HEK293 (cell line): Measurements from ENCODE around the gene CAPN10.

Experiments
- CTCF ChIA-PET: fragments of 350-600 bp; formaldehyde crosslinking; extraction: SDS; loops from one replicate; lab custom pipeline; 2021; ENCODE audit warnings: antibody characterized with exemption; lab: Yijun Ruan, JAX
- POLR2A ChIA-PET: fragments of 300-600 bp; formaldehyde crosslinking; extraction: SDS; loops from one replicate; lab custom pipeline; 2020; ENCODE audit warnings: antibody characterized with exemption, inconsistent platforms; lab: Yijun Ruan, JAX
- H3K27ac ChIP-seq: fragments of 200-500 bp; sonication (Bioruptor generic); 2 replicates; pipeline ENCODE4 v1.5.1; 2014; ENCODE audit warnings: low read depth, low read length, control low read depth, inconsistent platforms; ENCODE audit errors: extremely low read depth
- H3K36me3 ChIP-seq, 2 experiments: fragments of 200-500 bp in 1 of 2; sonication (Bioruptor generic) in 1 of 2; 1 replicate in 1 of 2; 2 replicates in 1 of 2; pipeline ENCODE4 v1.5.1; 2014 to 2017; ENCODE audit warnings: inconsistent platforms in 2 of 2, low read length in 2 of 2; ENCODE audit not compliant: control insufficient read depth in 2 of 2, insufficient read depth in 1 of 2
- H3K4me1 ChIP-seq: fragments of 200-500 bp; sonication (Bioruptor generic); 2 replicates; pipeline ENCODE4 v1.5.1; 2014; ENCODE audit warnings: mild to moderate bottlenecking, low read length, inconsistent platforms; ENCODE audit not compliant: control insufficient read depth, insufficient read depth
- H3K4me3 ChIP-seq: 2 replicates; pipeline ENCODE4 v1.5.1; 2011; ENCODE audit warnings: low read depth, mild to moderate bottlenecking, control low read depth, low read length, moderate library complexity
- H3K9me3 ChIP-seq: fragments of 200-500 bp; sonication (Bioruptor generic); 2 replicates; pipeline ENCODE4 v1.5.1; 2014; ENCODE audit warnings: low read depth, low read length, inconsistent platforms; ENCODE audit not compliant: control insufficient read depth, insufficient read depth
- PATZ1 ChIP-seq: fragments of 450-650 bp; formaldehyde crosslinking; IDR thresholded peaks from 2 replicates; pipeline ENCODE4 v1.5.1; 2016; ENCODE audit warnings: missing biosample characterization, missing genetic modification characterization
- SCRT1 ChIP-seq: fragments of 450-650 bp; formaldehyde crosslinking; IDR thresholded peaks from 2 replicates; pipeline ENCODE4 v1.5.1; 2016; ENCODE audit warnings: missing biosample characterization, missing genetic modification characterization, borderline replicate concordance
- ZIC2 ChIP-seq: fragments of 450-650 bp; formaldehyde crosslinking; IDR thresholded peaks from 2 replicates; pipeline ENCODE4 v1.5.1; 2016; ENCODE audit warnings: missing biosample characterization, missing genetic modification characterization
- ZNF23 ChIP-seq: fragments of 450-650 bp; formaldehyde crosslinking; IDR thresholded peaks from 2 replicates; pipeline ENCODE4 v1.5.1; 2016; ENCODE audit warnings: missing biosample characterization, missing genetic modification characterization, borderline replicate concordance
- ZNF248 ChIP-seq: fragments of 450-650 bp; formaldehyde crosslinking; IDR thresholded peaks from 2 replicates; pipeline ENCODE4 v1.5.1; 2017; ENCODE audit warnings: missing biosample characterization, missing genetic modification characterization
- ZNF335 ChIP-seq: fragments of 450-650 bp; formaldehyde crosslinking; conservative IDR thresholded peaks from 2 replicates; pipeline ENCODE4 v1.5.1; 2016; ENCODE audit warnings: missing biosample characterization, missing genetic modification characterization
- ZNF37A ChIP-seq: fragments of 450-650 bp; IDR thresholded peaks from 2 replicates; pipeline ENCODE4 v1.5.1; 2018; ENCODE audit warnings: missing biosample characterization, missing genetic modification characterization
- ZNF391 ChIP-seq: fragments of 450-650 bp; formaldehyde crosslinking; IDR thresholded peaks from 2 replicates; pipeline ENCODE4 v1.5.1; 2016; ENCODE audit warnings: low read depth, missing biosample characterization, missing genetic modification characterization, borderline replicate concordance
- ZNF560 ChIP-seq: fragments of 450-650 bp; formaldehyde crosslinking; IDR thresholded peaks from 2 replicates; pipeline ENCODE4 v1.5.1; 2017; ENCODE audit warnings: missing biosample characterization, missing genetic modification characterization, borderline replicate concordance
- ZNF585B ChIP-seq: fragments of 450-650 bp; formaldehyde crosslinking; IDR thresholded peaks from 2 replicates; pipeline ENCODE4 v1.5.1; 2016; ENCODE audit warnings: missing biosample characterization, missing genetic modification characterization
- ZNF707 ChIP-seq: fragments of 450-650 bp; formaldehyde crosslinking; IDR thresholded peaks from 2 replicates; pipeline ENCODE4 v1.5.1; 2016; ENCODE audit warnings: missing biosample characterization, missing genetic modification characterization
- ZNF747 ChIP-seq: fragments of 450-650 bp; formaldehyde crosslinking; IDR thresholded peaks from 2 replicates; pipeline ENCODE4 v1.5.1; 2016; ENCODE audit warnings: missing biosample characterization, missing genetic modification characterization
- ZNF777 ChIP-seq: fragments of 450-650 bp; formaldehyde crosslinking; IDR thresholded peaks from 2 replicates; pipeline ENCODE4 v1.5.1; 2017; ENCODE audit warnings: missing biosample characterization, missing genetic modification characterization, borderline replicate concordance
- TF ChIP-seq, protein P1 (sequence below): fragments of 450-650 bp; formaldehyde crosslinking; IDR thresholded peaks from 2 replicates; pipeline ENCODE4 v1.5.1; 2016; ENCODE audit warnings: missing biosample characterization, missing genetic modification characterization
- TF ChIP-seq, protein P2 (sequence below): fragments of 450-650 bp; formaldehyde crosslinking; IDR thresholded peaks from 2 replicates; pipeline ENCODE4 v1.5.1; 2017; ENCODE audit warnings: missing biosample characterization, missing genetic modification characterization
- TF ChIP-seq, protein P3 (sequence below): fragments of 450-650 bp; formaldehyde crosslinking; IDR thresholded peaks from 2 replicates; pipeline ENCODE4 v1.5.1; 2016; ENCODE audit warnings: missing biosample characterization, missing genetic modification characterization, low read depth
- TF ChIP-seq, protein P4 (sequence below): fragments of 450-650 bp; formaldehyde crosslinking; IDR thresholded peaks from 2 replicates; pipeline ENCODE4 v1.5.1; 2017; ENCODE audit warnings: missing biosample characterization, missing genetic modification characterization

CAPN10 gene

GRCh38 chr2:240589375-240589774, 2.8 kb downstream of the CAPN10 start (continued):
- TF ChIP-seq, protein P1, sequence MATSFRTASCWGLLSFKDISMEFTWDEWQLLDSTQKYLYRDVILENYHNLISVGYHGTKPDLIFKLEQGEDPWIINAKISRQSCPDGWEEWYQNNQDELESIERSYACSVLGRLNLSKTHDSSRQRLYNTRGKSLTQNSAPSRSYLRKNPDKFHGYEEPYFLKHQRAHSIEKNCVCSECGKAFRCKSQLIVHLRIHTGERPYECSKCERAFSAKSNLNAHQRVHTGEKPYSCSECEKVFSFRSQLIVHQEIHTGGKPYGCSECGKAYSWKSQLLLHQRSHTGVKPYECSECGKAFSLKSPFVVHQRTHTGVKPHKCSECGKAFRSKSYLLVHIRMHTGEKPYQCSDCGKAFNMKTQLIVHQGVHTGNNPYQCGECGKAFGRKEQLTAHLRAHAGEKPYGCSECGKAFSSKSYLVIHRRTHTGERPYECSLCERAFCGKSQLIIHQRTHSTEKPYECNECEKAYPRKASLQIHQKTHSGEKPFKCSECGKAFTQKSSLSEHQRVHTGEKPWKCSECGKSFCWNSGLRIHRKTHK (tag by site-specific recombination), result no peak
- TF ChIP-seq ZIC2 (tag by site-specific recombination), result peak; percentile 64
- TF ChIP-seq PATZ1 (tag by site-specific recombination), result no peak
- TF ChIP-seq ZNF707 (tag by site-specific recombination), result no peak
- TF ChIP-seq ZNF248 (tag by site-specific recombination), result no peak
- no peak for TF ChIP-seq ZNF23
- TF ChIP-seq, protein P2, sequence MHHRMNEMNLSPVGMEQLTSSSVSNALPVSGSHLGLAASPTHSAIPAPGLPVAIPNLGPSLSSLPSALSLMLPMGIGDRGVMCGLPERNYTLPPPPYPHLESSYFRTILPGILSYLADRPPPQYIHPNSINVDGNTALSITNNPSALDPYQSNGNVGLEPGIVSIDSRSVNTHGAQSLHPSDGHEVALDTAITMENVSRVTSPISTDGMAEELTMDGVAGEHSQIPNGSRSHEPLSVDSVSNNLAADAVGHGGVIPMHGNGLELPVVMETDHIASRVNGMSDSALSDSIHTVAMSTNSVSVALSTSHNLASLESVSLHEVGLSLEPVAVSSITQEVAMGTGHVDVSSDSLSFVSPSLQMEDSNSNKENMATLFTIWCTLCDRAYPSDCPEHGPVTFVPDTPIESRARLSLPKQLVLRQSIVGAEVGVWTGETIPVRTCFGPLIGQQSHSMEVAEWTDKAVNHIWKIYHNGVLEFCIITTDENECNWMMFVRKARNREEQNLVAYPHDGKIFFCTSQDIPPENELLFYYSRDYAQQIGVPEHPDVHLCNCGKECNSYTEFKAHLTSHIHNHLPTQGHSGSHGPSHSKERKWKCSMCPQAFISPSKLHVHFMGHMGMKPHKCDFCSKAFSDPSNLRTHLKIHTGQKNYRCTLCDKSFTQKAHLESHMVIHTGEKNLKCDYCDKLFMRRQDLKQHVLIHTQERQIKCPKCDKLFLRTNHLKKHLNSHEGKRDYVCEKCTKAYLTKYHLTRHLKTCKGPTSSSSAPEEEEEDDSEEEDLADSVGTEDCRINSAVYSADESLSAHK (tag by site-specific recombination), result peak; percentile 13; the same call in 1 of the 2 replicates
- no peak for TF ChIP-seq ZNF747 (tag by site-specific recombination)
- TF ChIP-seq SCRT1 (tag by site-specific recombination), result no peak
- no peak for TF ChIP-seq ZNF777 (tag by site-specific recombination)
- TF ChIP-seq, protein P3, sequence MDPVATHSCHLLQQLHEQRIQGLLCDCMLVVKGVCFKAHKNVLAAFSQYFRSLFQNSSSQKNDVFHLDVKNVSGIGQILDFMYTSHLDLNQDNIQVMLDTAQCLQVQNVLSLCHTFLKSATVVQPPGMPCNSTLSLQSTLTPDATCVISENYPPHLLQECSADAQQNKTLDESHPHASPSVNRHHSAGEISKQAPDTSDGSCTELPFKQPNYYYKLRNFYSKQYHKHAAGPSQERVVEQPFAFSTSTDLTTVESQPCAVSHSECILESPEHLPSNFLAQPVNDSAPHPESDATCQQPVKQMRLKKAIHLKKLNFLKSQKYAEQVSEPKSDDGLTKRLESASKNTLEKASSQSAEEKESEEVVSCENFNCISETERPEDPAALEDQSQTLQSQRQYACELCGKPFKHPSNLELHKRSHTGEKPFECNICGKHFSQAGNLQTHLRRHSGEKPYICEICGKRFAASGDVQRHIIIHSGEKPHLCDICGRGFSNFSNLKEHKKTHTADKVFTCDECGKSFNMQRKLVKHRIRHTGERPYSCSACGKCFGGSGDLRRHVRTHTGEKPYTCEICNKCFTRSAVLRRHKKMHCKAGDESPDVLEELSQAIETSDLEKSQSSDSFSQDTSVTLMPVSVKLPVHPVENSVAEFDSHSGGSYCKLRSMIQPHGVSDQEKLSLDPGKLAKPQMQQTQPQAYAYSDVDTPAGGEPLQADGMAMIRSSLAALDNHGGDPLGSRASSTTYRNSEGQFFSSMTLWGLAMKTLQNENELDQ (tag by site-specific recombination), result no peak
- TF ChIP-seq ZNF560 (tag by site-specific recombination), result no peak
- no peak for TF ChIP-seq ZNF37A

GRCh38 chr2:240589850-240590525, 3.5 kb downstream of the CAPN10 start:
- Histone ChIP-seq H3K36me3 (peaks cover 5 to 48% of the 10 kb centered on the region in 2 experiments; a peak in 2 of 3 replicates), H3K4me1 (peaks cover 12% of the 10 kb centered on the region)
- POLR2A ChIA-PET, result interaction anchor here (1.3 kb wide), 1 partner anchor 10 kb away, joined by 5 read pairs; no protein-coding TSS in a partner anchor
- TF ChIP-seq, protein P4, sequence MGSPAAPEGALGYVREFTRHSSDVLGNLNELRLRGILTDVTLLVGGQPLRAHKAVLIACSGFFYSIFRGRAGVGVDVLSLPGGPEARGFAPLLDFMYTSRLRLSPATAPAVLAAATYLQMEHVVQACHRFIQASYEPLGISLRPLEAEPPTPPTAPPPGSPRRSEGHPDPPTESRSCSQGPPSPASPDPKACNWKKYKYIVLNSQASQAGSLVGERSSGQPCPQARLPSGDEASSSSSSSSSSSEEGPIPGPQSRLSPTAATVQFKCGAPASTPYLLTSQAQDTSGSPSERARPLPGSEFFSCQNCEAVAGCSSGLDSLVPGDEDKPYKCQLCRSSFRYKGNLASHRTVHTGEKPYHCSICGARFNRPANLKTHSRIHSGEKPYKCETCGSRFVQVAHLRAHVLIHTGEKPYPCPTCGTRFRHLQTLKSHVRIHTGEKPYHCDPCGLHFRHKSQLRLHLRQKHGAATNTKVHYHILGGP (tag by site-specific recombination), result no peak
- TF ChIP-seq ZNF585B (tag by site-specific recombination) (no peak), ZNF391 (no peak), ZNF335 (tag by site-specific recombination) (no peak)
- TF ChIP-seq, all 188 proteins: peak for 0
- CTCF ChIA-PET, result no interaction called here
- Histone ChIP-seq H3K9me3 (no peaks in the 10 kb centered on the region), H3K27ac (no peak overlapping the region), H3K4me3 (no peak overlapping the region)
